ENCODE results near the gene LRRC75A. TPM values are rescaled to one million over a fixed set of nuclear protein-coding genes. Genes with fewer than 3 reads are reported as not detected.
"Not testable (repeated sequence)": the region's sequence is repeated elsewhere in the genome, so short reads cannot be mapped to it uniquely, and the experiment has no call there.

The LRRC75A gene
- total RNA-seq, 4 donors from 2014 or later = 4.0 to 16.7 (median 7.8) TPM

DNA sequence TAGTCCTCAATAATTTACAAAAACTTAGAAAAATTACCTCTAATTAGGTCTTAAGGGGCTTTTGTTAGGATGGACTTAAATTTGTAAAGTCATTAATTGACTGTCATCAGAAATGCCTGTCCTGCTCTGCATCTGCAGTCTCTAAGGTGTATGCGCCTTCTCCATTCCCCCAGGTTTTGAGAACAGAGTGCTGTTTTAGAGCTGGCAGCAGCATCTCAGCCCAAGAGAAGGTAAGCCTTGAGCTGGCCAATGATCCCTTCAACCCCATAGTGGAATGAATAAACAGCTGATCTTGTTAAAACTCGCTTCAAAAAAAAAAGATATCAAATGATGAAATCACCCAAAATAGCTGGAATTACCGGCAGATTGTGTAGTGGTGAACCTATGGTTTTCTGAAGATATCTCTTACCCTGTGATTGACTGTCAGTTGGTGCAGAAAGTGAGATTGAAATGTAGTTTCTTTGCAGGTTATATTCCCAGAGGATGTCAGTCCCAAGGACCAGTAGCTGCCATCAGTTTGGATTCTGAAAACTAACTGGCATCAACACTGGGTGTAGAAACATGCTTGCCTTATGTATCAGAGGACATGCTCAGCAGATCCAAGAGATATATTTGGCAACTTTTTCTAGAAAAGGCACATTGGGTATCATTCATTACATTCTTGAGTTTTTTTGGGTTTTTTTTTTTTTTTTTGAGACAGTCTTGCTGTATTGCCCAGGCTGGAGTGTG lies 50.9 kb downstream of the LRRC75A start:
- WGBS, 2 donors = 79 to 90% methylated on average over 3 of the region's 3 CpGs
- no peak for TF ChIP-seq POLR2A (IDR thresholded peaks at IDR 0.05)
- TF ChIP-seq CTCF (IDR thresholded peaks at IDR 0.05) = no peak
- no peak overlapping the region for H3K4me3 ChIP-seq (replicated peaks in 1 of 3)
- no peaks in the 10 kb centered on the region for H3K9me3 ChIP-seq
- peaks cover 48 to 51% of the 10 kb centered on the region in 2 donors for H3K4me1 ChIP-seq
- H3K27me3 ChIP-seq = no peaks in the 10 kb centered on the region
- H3K36me3 ChIP-seq = peaks cover 17 to 23% of the 10 kb centered on the region in 2 donors
- no peak overlapping the region for H3K27ac ChIP-seq
- no peak for DNase-seq
- intact Hi-C loops (cut with DNase I) = no loop called here

- DNase-seq; H3K9me3 ChIP-seq; intact Hi-C loops (cut with DNase I); H3K27me3 ChIP-seq: not testable (repeated sequence)
- Histone ChIP-seq H3K4me3 (replicated peaks in 1 of 3) (peak overlapping the region in 2 of 3 donors; percentile 5 to 89), H3K4me1 (peaks cover 46 to 51% of the 10 kb centered on the region in 2 donors), H3K27ac (peak overlapping the region; percentile 17 to 95 (median 83)), H3K36me3 (peaks cover 17 to 23% of the 10 kb centered on the region in 2 donors)
- WGBS, 2 donors = 68 to 72% methylated on average over 5 of the region's 5 CpGs
These were observed 51.6 kb downstream of the LRRC75A start for GRCh38 chr17:16440354-16440753.

- H3K27me3 ChIP-seq = no peaks in the 10 kb centered on the region
- no peak for DNase-seq
- H3K36me3 ChIP-seq = peaks cover 17 to 23% of the 10 kb centered on the region in 2 donors
- H3K4me3 ChIP-seq (replicated peaks in 1 of 3) = peak overlapping the region; percentile 43 to 89 (median 62)
- peak overlapping the region; percentile 77 to 95 (median 83) for H3K27ac ChIP-seq
- H3K4me1 ChIP-seq = peaks cover 43 to 47% of the 10 kb centered on the region in 2 donors
- no peaks in the 10 kb centered on the region for H3K9me3 ChIP-seq
- TF ChIP-seq CTCF (IDR thresholded peaks at IDR 0.05) (no peak), POLR2A (IDR thresholded peaks at IDR 0.05) (no peak)
- intact Hi-C loops (cut with DNase I) = loop anchor here (5.0 kb wide), 1 partner anchor 53 kb away; no protein-coding TSS in a partner anchor
- 13 to 14% methylated on average over 10 of the region's 10 CpGs for whole genome bisulfite sequencing, 2 donors
These were observed 52.1 kb downstream of the LRRC75A start for GRCh38 chr17:16439811-16440351.

- DNase-seq = peak; percentile 50 to 55
- H3K4me1 ChIP-seq = peaks cover 40 to 44% of the 10 kb centered on the region in 2 donors
- intact Hi-C loops (cut with DNase I) = loop anchor here (5.0 kb wide), 1 partner anchor 52 kb away; no protein-coding TSS in a partner anchor
These were observed 52.6 kb downstream of the LRRC75A start for GRCh38 chr17:16439303-16439791.

More at GRCh38 chr17:16439303-16439791, 52.6 kb downstream of the LRRC75A start:
- no peaks in the 10 kb centered on the region for H3K27me3 ChIP-seq
- no peaks in the 10 kb centered on the region for H3K9me3 ChIP-seq
- peak overlapping the region; percentile 43 to 89 (median 62) for H3K4me3 ChIP-seq (replicated peaks in 1 of 3)
- 0% methylated on average over 19 to 21 of the region's 25 CpGs for WGBS, 2 donors
- TF ChIP-seq POLR2A (IDR thresholded peaks at IDR 0.05) = no peak
- no peak for TF ChIP-seq CTCF (IDR thresholded peaks at IDR 0.05)
- peak overlapping the region; percentile 77 to 95 (median 83) for H3K27ac ChIP-seq
- peaks cover 17 to 23% of the 10 kb centered on the region in 2 donors for H3K36me3 ChIP-seq

Data from thyroid gland (tissue), 4 donors.